ENCODE results near the gene COPB1. TPM values are rescaled to one million over a fixed set of nuclear protein-coding genes. Genes with fewer than 3 reads are reported as not detected.
A peak's percentile ranks its signal among the peaks of the same experiment; 100 is the strongest.

The COPB1 gene
- total RNA-seq, 4 donors from 2014 or later: 60.9 to 118 (median 102) TPM

GRCh38 chr11:14518820-14519219 is 19.2 kb upstream of the COPB1 start:
- 43 to 67% methylated on average over 3 of the region's 3 CpGs for WGBS, 2 donors
- Histone ChIP-seq H3K27me3 (no peaks in the 10 kb centered on the region), H3K9me3 (no peaks in the 10 kb centered on the region), H3K27ac (peak overlapping the region in 2 of 4 donors; percentile 89 to 93), H3K4me1 (peaks cover 4 to 27% (median 17%) of the 10 kb centered on the region in 3 donors), H3K4me3 (peak overlapping the region; percentile 61 to 90 (median 86)), H3K36me3 (peaks cover 0 to 48% (median 11%) of the 10 kb centered on the region in 3 donors)
- intact Hi-C loops (cut with DNase I): no loop called here
- DNase-seq: no peak
- TF ChIP-seq POLR2A (IDR thresholded peaks at IDR 0.05): no peak
- TF ChIP-seq, protein P1, sequence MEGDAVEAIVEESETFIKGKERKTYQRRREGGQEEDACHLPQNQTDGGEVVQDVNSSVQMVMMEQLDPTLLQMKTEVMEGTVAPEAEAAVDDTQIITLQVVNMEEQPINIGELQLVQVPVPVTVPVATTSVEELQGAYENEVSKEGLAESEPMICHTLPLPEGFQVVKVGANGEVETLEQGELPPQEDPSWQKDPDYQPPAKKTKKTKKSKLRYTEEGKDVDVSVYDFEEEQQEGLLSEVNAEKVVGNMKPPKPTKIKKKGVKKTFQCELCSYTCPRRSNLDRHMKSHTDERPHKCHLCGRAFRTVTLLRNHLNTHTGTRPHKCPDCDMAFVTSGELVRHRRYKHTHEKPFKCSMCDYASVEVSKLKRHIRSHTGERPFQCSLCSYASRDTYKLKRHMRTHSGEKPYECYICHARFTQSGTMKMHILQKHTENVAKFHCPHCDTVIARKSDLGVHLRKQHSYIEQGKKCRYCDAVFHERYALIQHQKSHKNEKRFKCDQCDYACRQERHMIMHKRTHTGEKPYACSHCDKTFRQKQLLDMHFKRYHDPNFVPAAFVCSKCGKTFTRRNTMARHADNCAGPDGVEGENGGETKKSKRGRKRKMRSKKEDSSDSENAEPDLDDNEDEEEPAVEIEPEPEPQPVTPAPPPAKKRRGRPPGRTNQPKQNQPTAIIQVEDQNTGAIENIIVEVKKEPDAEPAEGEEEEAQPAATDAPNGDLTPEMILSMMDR (IDR thresholded peaks at IDR 0.05): no peak

GRCh38 chr11:14513800-14514199 is 14.2 kb upstream of the COPB1 start:
- Histone ChIP-seq H3K4me3 (no peak overlapping the region), H3K27me3 (no peaks in the 10 kb centered on the region), H3K4me1 (peaks cover 0 to 10% (median 8%) of the 10 kb centered on the region in 3 donors), H3K9me3 (no peaks in the 10 kb centered on the region), H3K27ac (no peak overlapping the region), H3K36me3 (peaks cover 0 to 98% (median 32%) of the 10 kb centered on the region in 3 donors)
- WGBS, 2 donors: 91 to 96% methylated on average over 4 of the region's 4 CpGs
- DNase-seq: no peak
- intact Hi-C loops (cut with DNase I): no loop called here
- TF ChIP-seq, protein P1 (IDR thresholded peaks at IDR 0.05): no peak
- no peak for TF ChIP-seq POLR2A (IDR thresholded peaks at IDR 0.05)

GRCh38 chr11:14506532-14506931 is 6.9 kb upstream of the COPB1 start:
- Histone ChIP-seq H3K9me3 (no peaks in the 10 kb centered on the region), H3K4me1 (no peaks in the 10 kb centered on the region), H3K27ac (no peak overlapping the region), H3K4me3 (no peak overlapping the region), H3K27me3 (no peaks in the 10 kb centered on the region), H3K36me3 (peaks cover 0 to 89% (median 26%) of the 10 kb centered on the region in 3 donors)
- DNase-seq: no peak
- intact Hi-C loops (cut with DNase I): no loop called here
- no peak for TF ChIP-seq POLR2A (IDR thresholded peaks at IDR 0.05)
- TF ChIP-seq, protein P1 (IDR thresholded peaks at IDR 0.05): no peak
- 83 to 89% methylated on average over 1 to 3 of the region's 3 CpGs for WGBS, 2 donors

DNA sequence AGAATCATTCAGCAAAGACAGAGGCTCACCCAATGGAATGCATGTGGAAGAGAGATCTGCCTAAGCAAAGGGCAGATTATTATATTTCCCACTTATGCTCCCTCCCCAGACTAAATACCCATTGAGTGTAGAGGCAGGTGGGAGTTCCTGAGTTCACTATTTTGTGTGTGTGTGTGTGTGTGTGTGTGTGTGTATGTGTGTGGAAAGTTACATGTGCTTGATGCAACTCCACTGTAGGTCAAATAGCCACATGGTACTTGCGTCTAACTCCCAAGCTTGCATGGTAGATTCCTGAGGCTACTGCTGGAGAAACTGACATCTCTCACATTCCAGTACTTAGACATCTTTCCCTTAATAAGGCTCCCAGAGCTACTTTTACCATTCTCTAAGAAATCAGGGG is 3.4 kb upstream of the COPB1 start:
- DNase-seq: no peak
- intact Hi-C loops (cut with DNase I): no loop called here
- WGBS, 2 donors: 67 to 86% methylated on average over 1 of the region's 1 CpG
- Histone ChIP-seq H3K36me3 (peaks cover 1 to 57% (median 14%) of the 10 kb centered on the region in 3 donors), H3K9me3 (no peaks in the 10 kb centered on the region), H3K4me3 (no peak overlapping the region), H3K27me3 (no peaks in the 10 kb centered on the region), H3K27ac (no peak overlapping the region), H3K4me1 (peaks cover 0 to 20% (median 6%) of the 10 kb centered on the region in 3 donors)
- no peak for TF ChIP-seq POLR2A (IDR thresholded peaks at IDR 0.05)
- TF ChIP-seq, protein P1 (IDR thresholded peaks at IDR 0.05): no peak

- intact Hi-C loops (cut with DNase I): no loop called here
- Histone ChIP-seq H3K36me3 (peaks cover 8 to 57% (median 8%) of the 10 kb centered on the region in 3 donors), H3K27ac (no peak overlapping the region), H3K4me1 (peaks cover 0 to 30% (median 6%) of the 10 kb centered on the region in 3 donors), H3K9me3 (no peaks in the 10 kb centered on the region), H3K4me3 (no peak overlapping the region), H3K27me3 (no peaks in the 10 kb centered on the region)
- WGBS, 2 donors: 96 to 98% methylated on average over 3 to 4 of the region's 4 CpGs
- TF ChIP-seq, protein P1 (IDR thresholded peaks at IDR 0.05): no peak
- TF ChIP-seq POLR2A (IDR thresholded peaks at IDR 0.05): no peak
- no peak for DNase-seq
Observed at GRCh38 chr11:14502039-14502438, 2.4 kb upstream of the COPB1 start.
